Activated CD4-positive, alpha-beta T cell treated with anti-CD3 and anti-CD28 coated beads for 48 hours (primary cell): ENCODE results near the gene TAGLN.
"Not testable (repeated sequence)": the region's sequence is repeated elsewhere in the genome, so short reads cannot be mapped to it uniquely, and the experiment has no call there.

Experiments
- DNase-seq: peaks from one replicate; pipeline ENCODE4 v3.0.0-alpha.2; 2020

The TAGLN gene

DNA sequence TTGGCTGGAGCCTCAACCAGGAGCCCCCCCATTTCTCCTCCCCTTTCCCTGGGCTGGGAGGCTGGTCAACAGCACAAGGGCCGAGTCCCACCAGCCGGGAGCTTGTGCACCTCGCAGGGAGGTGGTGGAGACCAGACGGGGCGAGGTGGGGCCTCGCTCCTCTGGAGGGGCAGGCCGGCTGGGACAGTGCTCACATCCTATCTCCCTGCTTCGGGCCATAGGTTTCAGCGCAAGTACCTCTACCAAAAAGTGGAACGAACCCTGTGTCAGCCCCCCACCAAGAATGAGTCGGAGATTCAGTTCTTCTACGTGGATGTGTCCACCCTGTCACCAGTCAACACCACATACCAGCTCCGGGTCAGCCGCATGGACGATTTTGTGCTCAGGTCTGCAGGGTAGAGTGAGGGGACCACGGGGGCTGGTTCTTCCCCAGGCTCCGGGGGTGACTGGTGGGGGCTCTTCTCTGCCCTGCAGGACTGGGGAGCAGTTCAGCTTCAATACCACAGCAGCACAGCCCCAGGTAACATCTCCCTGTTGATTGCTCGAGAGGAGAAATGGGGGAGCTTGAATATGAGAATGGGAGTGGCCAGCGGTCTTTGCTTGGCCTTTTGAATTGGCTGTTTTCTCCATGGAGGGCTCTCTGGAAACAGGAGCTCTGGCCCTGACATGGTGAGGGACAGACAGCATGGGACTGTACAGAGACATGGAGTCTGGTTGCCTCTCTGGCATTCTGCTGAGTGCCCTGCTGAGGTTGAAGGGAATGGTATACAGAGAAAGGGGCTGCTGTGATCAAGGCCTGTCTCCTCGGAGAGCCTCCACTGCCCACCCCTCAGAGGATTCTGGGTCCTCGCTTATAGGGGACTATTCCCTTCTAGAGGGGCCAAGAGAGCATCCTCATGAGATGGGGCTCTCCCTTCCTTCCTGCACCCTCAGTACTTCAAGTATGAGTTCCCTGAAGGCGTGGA is 17.3 kb upstream of the TAGLN start:
- no peak for DNase-seq

DNA sequence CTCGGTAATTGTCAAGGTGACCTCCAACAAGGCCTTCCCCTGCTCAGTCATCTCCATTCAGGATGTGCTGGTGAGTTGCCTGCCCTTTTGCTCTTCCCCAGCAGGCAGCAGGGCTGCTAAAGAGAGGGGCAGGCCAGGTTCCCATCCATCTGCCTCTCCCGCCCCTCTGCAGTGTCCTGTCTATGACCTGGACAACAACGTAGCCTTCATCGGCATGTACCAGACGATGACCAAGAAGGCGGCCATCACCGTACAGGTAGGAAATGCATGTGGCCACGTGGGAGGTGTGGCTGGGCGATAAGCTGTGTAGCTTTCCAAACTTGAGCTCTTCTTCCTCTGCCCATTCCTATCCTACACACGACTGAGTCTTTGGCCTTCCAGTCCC is 16.6 kb upstream of the TAGLN start:
- DNase-seq: no peak

DNA sequence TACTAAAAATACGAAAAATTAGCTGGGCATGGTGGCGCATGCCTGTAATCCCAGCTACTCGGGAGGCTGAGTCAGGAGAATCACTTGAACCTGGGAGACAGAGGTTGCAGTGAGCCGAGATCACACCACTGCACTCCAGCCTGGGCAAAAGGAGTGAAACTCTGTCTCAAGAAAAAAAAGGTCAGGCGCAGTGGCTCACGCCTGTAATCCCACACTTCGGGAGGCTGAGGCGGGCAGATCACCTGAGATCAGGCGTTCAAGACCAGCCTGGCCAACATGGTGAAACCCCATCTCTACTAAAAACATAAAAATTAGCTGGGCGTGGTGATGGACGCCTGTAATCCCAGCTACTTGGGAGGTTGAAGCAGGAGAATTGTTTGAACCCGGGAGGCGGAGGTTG is 16.0 kb upstream of the TAGLN start:
- DNase-seq: not testable (repeated sequence)

DNA sequence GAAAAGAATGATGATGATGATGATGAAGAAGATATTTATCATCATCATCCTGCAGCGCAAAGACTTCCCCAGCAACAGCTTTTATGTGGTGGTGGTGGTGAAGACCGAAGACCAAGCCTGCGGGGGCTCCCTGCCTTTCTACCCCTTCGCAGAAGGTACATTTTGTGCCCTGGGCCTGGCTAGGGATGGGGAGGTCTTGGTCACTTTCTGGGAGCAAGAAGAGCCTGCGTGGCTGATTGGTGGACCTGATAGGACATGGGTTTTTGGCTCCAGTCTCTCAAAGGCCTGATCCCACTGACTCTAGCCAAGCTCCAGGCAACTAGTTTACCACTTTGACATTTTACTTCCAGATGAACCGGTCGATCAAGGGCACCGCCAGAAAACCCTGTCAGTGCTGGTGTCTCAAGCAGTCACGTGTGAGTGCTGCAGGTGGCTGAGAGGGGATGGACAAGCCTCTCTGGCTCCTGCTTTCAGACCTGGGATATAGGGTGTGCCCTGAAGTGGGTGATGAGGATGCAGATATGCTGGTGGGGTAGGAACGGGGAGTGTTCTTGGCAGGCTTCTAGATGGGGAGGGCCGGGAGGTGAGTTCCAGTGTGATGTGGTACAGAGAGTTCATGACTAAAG is 15.3 kb upstream of the TAGLN start:
- DNase-seq: no peak

DNA sequence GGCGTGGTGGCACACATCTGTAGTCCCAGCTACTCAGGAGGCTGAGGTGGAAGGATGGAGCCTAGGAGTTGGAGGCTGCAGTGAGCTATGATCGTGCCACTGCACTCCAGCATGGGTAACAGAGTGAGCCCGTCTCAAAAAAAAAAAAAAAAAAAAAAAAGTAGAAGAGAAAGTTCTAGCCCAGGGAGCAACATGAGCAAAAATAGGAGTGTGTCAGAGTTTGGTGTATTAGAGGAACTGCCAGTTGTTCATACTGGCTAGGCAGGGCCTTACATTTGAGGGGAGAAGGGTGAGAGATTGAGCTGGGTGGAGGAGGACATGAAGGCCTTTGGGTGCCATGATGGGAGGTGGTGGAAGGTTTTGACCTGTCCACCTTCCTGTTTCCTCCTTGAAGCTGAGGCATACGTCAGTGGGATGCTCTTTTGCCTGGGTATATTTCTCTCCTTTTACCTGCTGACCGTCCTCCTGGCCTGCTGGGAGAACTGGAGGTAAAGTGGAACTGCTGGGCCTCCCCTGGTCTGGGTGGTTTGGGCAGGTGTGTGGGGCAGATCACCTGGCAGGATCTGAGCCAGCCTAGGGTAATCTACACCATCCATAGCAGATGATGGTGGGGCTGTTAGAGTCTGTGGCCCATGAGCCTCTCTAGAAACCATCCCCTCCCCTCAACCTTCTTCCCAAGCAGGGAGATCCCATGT is 13.3 kb upstream of the TAGLN start:
- no peak for DNase-seq

DNA sequence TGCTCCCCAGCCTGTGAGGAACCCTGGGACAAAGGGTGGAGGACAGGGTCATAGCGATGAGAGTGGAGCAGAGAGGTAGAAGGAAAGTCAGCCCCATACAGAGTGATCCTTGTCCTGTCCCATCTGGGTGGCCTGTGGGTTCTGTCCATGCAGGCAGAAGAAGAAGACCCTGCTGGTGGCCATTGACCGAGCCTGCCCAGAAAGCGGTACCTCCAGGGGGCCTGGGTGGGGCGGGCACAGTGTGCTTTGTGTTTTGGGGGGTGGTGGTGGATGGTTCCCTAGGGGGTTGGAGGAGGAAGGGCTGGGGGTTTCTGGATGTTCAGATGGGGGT is 12.8 kb upstream of the TAGLN start:
- no peak for DNase-seq

DNA sequence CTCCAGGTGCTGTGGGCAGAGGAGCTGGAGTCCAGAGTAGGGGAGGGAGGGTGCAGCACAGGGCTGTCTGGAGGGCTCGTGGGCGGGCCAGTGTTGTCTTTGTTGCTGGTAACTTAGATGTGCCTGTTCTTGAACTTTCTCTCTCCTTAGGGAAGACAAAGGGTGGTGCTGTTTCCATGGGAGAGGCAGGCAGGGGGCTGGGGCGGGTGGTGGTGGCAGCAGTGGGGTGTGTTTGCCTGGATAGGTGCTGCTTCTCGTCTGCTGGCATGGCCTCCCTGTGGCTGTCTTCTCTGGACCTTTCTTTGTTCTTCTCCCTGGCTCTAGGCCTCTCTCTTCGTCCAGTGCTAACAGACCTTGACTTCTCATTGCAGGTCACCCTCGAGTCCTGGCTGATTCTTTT is 12.2 kb upstream of the TAGLN start:
- DNase-seq: no peak

DNA sequence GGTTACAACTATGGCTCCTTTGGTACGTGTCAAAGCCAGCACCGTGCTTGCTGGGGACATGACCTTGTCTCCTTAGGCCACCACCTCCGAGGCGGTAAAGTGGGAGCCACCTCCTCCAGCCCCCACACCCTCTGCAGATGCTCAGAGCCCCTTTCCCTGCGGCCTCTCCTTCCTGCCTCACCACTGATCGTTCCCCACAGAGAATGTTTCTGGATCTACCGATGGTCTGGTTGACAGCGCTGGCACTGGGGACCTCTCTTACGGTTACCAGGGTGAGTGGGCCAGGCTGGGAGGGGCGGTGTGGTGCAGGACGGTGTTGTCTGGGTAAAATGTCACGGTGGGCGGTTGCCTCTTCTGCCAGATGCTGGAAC is 11.8 kb upstream of the TAGLN start:
- DNase-seq: no peak

DNA sequence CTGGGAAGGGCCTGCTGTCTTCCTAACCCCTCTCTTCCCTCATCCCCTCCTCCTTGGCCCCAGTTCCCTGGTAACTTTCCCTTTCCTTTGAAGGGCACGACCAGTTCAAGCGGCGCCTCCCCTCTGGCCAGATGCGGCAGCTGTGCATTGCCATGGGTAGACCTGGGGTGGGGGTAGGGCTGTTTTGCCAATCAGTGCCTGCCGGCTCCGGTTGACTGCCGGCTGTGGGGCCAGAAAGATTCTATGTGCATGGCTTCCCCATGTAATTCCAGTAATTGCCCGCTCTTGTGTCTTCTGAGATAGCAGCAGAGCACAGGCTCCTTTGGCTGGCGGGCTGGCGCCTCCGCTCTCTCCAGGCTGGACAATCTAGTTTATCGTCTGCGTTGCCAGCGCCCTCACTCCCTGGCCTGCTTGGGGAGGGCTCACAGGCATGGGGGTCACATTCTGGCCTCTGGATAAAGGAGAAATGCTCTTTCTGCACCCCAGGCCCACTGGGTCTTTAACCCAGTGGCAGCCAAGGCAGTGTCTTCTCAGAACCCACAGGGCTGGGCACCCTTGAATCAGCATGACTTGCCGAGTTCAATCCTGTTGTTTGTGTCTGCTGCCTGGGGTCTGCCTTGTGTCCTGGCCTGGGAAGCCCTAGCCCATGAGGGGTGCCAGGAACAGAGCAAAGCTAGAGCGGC is 11.2 kb upstream of the TAGLN start:
- no peak for DNase-seq

DNA sequence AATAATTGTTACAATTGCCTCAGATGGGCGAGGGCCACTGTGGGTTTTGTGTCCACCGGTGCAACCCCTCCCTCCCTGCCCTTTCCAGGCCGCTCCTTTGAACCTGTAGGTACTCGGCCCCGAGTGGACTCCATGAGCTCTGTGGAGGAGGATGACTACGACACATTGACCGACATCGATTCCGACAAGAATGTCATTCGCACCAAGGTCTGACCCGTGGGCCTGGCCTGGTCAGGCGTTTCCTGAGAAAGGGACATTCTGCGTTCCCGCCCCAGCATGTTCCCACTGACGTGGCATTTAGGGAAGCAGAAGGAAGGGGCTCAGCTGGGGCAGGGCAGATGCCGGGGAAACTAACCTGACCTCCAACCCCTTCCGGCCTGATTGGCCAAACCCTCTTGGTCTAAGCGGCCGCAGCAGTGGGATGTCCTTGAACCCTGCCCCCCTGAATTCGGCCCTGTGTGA is 10.5 kb upstream of the TAGLN start:
- DNase-seq: no peak

DNA sequence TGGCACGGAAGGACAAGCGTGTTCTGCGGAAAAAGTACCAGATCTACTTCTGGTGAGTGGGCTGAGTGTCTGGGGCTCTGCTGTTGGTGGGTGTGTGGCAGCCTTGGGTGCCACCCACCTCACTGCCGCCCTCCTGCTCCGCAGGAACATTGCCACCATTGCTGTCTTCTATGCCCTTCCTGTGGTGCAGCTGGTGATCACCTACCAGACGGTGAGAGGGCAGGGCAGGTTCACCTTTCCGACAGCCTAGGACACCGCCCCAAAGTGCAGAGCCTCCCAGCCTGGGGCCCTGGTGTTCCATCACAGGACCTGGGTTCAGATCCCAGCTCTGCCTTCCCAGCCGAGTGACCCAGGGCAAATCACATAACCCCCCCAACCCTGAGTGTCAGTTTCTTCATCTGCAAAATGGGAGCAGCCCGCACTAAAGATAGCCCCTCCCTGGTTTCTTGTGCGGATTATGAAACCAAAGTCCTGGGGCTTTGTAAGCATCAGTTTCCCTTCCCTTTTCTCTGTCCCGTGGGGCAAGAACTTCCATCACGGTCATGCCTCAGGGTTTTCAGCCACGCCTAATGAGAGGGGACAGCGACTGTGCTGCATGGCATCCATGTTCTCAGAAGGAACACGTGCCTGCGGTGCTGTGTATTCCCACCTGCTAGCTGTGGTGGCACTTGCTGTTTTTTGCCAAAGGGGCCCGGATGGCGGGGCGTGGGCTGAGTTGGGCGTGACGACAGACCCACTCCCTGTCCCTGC is 9.8 kb upstream of the TAGLN start:
- no peak for DNase-seq

DNA sequence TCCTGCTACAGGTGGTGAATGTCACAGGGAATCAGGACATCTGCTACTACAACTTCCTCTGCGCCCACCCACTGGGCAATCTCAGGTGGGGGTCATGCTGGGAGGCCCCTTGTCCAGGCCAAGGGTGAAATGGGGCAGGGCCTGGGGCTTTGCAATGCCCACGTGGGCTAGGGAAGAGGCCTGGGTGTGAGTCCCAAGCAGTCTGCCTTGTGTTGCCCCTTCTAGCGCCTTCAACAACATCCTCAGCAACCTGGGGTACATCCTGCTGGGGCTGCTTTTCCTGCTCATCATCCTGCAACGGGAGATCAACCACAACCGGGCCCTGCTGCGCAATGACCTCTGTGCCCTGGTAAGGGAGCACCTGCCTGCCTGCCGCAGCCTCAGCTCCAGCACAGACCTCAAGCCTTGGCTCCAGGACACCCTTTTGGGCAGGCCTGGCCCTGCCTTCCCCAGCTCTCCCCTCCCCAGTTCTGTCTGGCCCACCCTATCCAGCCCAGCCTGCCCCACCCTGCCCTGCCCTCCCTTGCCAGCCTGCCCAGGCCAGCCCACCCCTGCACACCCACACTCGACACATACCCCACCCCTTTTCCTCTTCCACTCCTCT is 9.1 kb upstream of the TAGLN start:
- no peak for DNase-seq

DNA sequence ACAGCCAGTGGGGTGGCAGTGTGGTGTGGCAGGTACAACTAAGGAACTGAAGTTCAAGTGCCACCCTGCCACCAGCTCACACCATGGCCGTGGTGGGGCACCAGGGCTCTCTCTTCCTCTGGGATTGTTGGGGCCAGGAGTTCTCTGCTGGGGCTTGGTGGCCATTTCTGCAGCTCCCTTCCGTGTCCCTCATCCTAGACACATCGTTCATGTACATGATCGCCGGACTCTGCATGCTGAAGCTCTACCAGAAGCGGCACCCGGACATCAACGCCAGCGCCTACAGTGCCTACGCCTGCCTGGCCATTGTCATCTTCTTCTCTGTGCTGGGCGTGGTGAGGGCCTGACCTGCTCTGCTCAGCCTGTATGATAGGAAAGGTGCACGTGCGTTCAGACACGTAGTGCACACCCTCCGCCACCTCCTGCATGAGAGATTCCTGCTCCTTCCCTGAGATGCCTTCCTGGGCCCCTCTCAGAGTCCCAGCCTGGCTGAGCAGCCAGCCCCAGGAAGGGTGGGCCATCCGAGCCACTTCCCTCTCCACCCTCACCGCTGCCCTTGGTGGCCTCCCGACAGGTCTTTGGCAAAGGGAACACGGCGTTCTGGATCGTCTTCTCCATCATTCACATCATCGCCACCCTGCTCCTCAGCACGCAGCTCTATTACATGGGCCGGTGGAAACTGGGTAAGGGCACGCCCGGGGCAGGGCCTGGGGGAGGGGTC is 7.3 kb upstream of the TAGLN start:
- no peak for DNase-seq

DNA sequence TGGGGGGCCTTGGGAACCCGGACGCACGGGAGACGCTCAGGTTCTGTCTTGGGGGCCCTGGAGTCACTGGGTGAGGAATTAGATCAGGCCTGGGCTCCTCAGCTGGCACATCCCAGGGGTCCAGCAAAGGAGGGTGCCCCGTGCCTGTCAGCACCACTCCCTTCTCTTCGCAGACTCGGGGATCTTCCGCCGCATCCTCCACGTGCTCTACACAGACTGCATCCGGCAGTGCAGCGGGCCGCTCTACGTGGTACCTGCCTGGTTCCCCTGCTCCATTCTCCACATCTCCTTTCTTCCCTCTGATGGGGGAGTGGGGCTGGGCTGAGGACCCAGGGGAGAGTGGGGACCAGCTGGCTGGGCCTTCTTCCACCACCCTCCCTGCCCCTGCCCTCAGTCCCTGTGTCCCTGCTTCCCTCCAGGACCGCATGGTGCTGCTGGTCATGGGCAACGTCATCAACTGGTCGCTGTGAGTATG is 6.7 kb upstream of the TAGLN start:
- no peak for DNase-seq

DNA sequence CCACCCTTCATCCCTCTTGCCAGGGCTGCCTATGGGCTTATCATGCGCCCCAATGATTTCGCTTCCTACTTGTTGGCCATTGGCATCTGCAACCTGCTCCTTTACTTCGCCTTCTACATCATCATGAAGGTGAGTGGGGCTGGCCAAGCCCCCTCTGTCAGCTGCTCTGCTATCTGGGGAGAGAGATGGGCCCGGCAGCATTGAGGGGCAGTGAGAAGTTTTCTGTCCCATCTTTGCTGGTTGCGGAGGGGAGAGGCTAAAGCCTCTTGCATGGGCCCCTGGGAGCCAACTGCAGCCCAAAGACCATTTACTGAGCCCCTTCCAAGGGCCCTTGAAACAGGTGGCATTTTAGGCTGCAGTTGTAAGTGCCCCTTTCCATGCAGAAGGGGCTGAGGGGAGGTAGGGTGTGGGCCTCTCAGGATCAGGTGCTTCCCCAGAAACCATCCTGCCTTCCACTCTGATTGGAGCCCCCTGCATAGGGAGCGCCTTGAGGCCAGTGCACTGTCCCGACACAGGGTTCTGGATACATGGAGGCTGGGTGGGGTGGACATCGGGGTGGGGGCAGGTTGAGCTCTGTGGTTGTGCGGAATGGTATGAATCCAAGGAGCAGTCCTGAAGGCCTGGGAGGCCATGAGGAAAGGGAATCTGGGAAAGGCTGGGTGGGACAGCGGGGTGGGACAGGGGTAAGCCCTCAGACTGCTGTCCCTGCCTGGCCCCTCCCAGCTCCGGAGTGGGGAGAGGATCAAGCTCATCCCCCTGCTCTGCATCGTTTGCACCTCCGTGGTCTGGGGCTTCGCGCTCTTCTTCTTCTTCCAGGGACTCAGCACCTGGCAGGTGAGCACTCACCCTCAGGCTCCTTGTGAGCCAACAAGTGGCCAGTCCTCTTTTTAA is 5.8 kb upstream of the TAGLN start:
- DNase-seq: no peak

DNA sequence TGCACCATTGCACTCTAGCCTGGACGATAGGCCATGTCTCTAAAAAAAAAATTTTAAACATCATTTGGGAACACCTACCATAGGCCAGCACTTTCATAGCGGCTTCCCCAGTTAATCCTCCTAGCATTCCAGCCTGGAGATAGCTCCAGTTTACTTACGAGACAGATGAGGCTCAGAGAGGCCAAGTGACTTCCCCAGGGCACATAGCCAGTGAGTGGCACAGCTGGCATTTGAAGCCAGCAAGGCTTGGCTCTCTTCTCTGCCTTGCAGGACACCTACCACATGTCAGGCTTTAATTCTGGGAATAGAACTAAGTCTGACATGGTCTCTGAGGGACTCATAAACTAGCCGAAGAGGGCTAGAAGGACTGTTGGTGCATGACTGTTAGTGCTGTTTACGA is 4.9 kb upstream of the TAGLN start:
- no peak for DNase-seq

DNA sequence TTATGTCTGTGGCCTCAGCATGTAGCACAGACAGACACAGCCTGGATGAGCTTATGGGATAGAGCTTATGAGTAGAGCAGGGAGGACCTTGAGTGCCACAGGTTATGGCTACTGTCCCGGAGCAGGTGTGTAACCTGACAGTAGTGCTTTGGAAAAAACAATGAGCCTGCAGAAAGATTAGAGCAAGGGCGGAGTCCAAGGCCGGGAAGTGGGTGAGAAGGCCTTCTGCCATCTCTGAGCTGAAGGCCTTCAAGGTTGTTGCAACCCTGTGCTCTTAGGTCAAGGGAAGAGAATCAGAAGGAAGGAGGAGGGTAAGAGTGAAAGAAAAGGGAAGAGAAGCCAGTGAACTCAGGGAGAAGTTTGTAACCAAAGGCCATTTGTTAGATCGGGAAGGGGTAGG is 3.9 kb upstream of the TAGLN start:
- DNase-seq: no peak

DNA sequence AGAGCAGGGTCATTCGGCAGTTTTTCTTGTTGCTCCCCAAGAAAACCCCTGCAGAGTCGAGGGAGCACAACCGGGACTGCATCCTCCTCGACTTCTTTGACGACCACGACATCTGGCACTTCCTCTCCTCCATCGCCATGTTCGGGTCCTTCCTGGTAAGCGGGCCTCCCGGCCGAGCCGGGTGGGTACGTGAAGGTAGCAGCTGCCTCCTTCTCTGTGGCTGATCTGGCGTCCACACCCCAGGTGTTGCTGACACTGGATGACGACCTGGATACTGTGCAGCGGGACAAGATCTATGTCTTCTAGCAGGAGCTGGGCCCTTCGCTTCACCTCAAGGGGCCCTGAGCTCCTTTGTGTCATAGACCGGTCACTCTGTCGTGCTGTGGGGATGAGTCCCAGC is 3.4 kb upstream of the TAGLN start:
- DNase-seq: no peak

DNA sequence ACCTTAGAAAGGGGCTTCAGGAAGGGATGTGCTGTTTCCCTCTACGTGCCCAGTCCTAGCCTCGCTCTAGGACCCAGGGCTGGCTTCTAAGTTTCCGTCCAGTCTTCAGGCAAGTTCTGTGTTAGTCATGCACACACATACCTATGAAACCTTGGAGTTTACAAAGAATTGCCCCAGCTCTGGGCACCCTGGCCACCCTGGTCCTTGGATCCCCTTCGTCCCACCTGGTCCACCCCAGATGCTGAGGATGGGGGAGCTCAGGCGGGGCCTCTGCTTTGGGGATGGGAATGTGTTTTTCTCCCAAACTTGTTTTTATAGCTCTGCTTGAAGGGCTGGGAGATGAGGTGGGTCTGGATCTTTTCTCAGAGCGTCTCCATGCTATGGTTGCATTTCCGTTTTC is 2.2 kb upstream of the TAGLN start:
- DNase-seq: no peak
